HEK293T (cell line): Measurements from ENCODE around the gene NLRX1.

Source experiments
- BHLHE40 ChIP-seq: fragments of 450-650 bp; IDR thresholded peaks from 2 replicates; pipeline ENCODE4 v1.6.1; 2016; ENCODE audit warnings: mild to moderate bottlenecking, moderate library complexity, borderline replicate concordance
- SUZ12 ChIP-seq: fragments of 450-650 bp; IDR thresholded peaks from 2 replicates; pipeline ENCODE4 v1.6.1; 2016; ENCODE audit warnings: mild to moderate bottlenecking
- ZNF384 ChIP-seq: fragments of 450-650 bp; IDR thresholded peaks from 2 replicates; pipeline ENCODE4 v1.6.1; 2016

- TF ChIP-seq ZNF384 (no peak), BHLHE40 (no peak), SUZ12 (no peak)
These were observed 24.5 kb downstream of the NLRX1 start for GRCh38 chr11:119193001-119193400.
